DOHH2 (cell line): ENCODE data around the gene SAP30.

Source experiments
- EZH2phosphoT487 ChIP-seq: fragments of 200-600 bp; sonication (generic); IDR thresholded peaks from 2 replicates; pipeline ENCODE4 v1.6.1; 2017; ENCODE audit warnings: borderline replicate concordance, mild to moderate bottlenecking, antibody characterized with exemption, low read length, moderate library complexity, mixed read lengths
- TF ChIP-seq, protein P1 (sequence below): fragments of 200-600 bp; sonication (generic); IDR thresholded peaks from one replicate; pipeline ENCODE4 v1.5.1; 2014; ENCODE audit warnings: antibody characterized with exemption, mild to moderate bottlenecking, low read depth, low read length; ENCODE audit not compliant: poor library complexity, severe bottlenecking

DNA sequence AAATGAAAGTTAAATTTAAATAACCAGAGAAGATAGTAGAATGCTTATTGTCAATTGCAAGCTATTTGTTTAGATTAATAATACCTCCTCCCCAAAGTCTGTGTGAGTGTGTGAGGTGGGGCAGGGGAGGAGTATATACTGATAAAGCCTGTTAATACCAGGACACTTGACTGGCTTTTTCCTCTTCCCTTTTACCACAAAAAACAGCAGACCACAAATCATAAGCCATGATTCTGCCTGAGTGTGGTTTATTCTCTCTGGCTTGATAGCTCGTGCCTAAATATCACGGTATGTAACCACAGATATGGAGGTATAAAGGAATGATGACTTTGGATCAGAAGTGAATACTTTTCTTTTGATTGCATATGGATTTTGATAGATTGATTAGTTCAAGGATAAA lies 50.0 kb downstream of the SAP30 start:
- TF ChIP-seq, protein P1, sequence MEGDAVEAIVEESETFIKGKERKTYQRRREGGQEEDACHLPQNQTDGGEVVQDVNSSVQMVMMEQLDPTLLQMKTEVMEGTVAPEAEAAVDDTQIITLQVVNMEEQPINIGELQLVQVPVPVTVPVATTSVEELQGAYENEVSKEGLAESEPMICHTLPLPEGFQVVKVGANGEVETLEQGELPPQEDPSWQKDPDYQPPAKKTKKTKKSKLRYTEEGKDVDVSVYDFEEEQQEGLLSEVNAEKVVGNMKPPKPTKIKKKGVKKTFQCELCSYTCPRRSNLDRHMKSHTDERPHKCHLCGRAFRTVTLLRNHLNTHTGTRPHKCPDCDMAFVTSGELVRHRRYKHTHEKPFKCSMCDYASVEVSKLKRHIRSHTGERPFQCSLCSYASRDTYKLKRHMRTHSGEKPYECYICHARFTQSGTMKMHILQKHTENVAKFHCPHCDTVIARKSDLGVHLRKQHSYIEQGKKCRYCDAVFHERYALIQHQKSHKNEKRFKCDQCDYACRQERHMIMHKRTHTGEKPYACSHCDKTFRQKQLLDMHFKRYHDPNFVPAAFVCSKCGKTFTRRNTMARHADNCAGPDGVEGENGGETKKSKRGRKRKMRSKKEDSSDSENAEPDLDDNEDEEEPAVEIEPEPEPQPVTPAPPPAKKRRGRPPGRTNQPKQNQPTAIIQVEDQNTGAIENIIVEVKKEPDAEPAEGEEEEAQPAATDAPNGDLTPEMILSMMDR: no peak
- no peak for TF ChIP-seq EZH2phosphoT487
